Measurements from ENCODE around the gene HTRA3. TPM values are rescaled to one million over a fixed set of nuclear protein-coding genes. Genes with fewer than 3 reads are reported as not detected.

Gene HTRA3
- total RNA-seq, 1 donor from 2014 or later, result 0.16 TPM

- H3K9me3 Mint-ChIP-seq (ENCODE audit: unreplicated experiment), result peaks cover 10% of the 10 kb centered on the region
- peaks cover 4% of the 10 kb centered on the region for H3K27me3 Mint-ChIP-seq (ENCODE audit: unreplicated experiment)
- TF ChIP-seq CTCF (IDR thresholded peaks at IDR 0.05), result no peak
- H3K27ac Mint-ChIP-seq (ENCODE audit: unreplicated experiment), result no peak overlapping the region
- DNase-seq (ENCODE audit: extremely low spot score, unreplicated experiment), result no peak
- no peak overlapping the region for H3K4me3 Mint-ChIP-seq (ENCODE audit: unreplicated experiment)
- no peaks in the 10 kb centered on the region for H3K4me1 Mint-ChIP-seq (ENCODE audit: unreplicated experiment)
- H3K36me3 Mint-ChIP-seq (ENCODE audit: unreplicated experiment), result peaks cover 2% of the 10 kb centered on the region
These were observed 61.4 kb downstream of the HTRA3 start for GRCh38 chr4:8330821-8331574.

GRCh38 chr4:8331575-8331955 lies 62.0 kb downstream of the HTRA3 start:
- Mint-ChIP-seq H3K27ac (ENCODE audit: unreplicated experiment) (no peak overlapping the region), H3K9me3 (ENCODE audit: unreplicated experiment) (peaks cover 13% of the 10 kb centered on the region), H3K36me3 (ENCODE audit: unreplicated experiment) (peaks cover 2% of the 10 kb centered on the region), H3K4me3 (ENCODE audit: unreplicated experiment) (no peak overlapping the region), H3K27me3 (ENCODE audit: unreplicated experiment) (peaks cover 8% of the 10 kb centered on the region), H3K4me1 (ENCODE audit: unreplicated experiment) (no peaks in the 10 kb centered on the region)
- no peak for DNase-seq (ENCODE audit: extremely low spot score, unreplicated experiment)
- TF ChIP-seq CTCF (IDR thresholded peaks at IDR 0.05), result no peak

- Mint-ChIP-seq H3K36me3 (ENCODE audit: unreplicated experiment) (peaks cover 2% of the 10 kb centered on the region), H3K27ac (ENCODE audit: unreplicated experiment) (no peak overlapping the region), H3K9me3 (ENCODE audit: unreplicated experiment) (peaks cover 17% of the 10 kb centered on the region), H3K4me3 (ENCODE audit: unreplicated experiment) (no peak overlapping the region), H3K27me3 (ENCODE audit: unreplicated experiment) (peaks cover 11% of the 10 kb centered on the region), H3K4me1 (ENCODE audit: unreplicated experiment) (no peaks in the 10 kb centered on the region)
- TF ChIP-seq CTCF (IDR thresholded peaks at IDR 0.05), result no peak
- no peak for DNase-seq (ENCODE audit: extremely low spot score, unreplicated experiment)
These were observed 62.7 kb downstream of the HTRA3 start for GRCh38 chr4:8332038-8332857.

- DNase-seq (ENCODE audit: extremely low spot score, unreplicated experiment), result no peak
- Mint-ChIP-seq H3K4me1 (ENCODE audit: unreplicated experiment) (no peaks in the 10 kb centered on the region), H3K36me3 (ENCODE audit: unreplicated experiment) (peaks cover 2% of the 10 kb centered on the region), H3K27me3 (ENCODE audit: unreplicated experiment) (peaks cover 11% of the 10 kb centered on the region), H3K4me3 (ENCODE audit: unreplicated experiment) (no peak overlapping the region), H3K27ac (ENCODE audit: unreplicated experiment) (no peak overlapping the region), H3K9me3 (ENCODE audit: unreplicated experiment) (peaks cover 17% of the 10 kb centered on the region)
- no peak for TF ChIP-seq CTCF (IDR thresholded peaks at IDR 0.05)
These were observed 63.4 kb downstream of the HTRA3 start for GRCh38 chr4:8332891-8333331.
